22Rv1 (cell line): ENCODE results near the gene GPR35.

Source experiments
- H3K27ac ChIP-seq: fragments of 450-650 bp; 2 replicates; pipeline ENCODE4 v1.5.1; 2017
- CTCF ChIP-seq: fragments of 450-650 bp; IDR thresholded peaks from 2 replicates; pipeline ENCODE4 v1.5.1; 2017; ENCODE audit warnings: mild to moderate bottlenecking
- ZFX ChIP-seq: fragments of 450-650 bp; IDR thresholded peaks from 2 replicates; pipeline ENCODE4 v1.6.1; 2017; ENCODE audit warnings: antibody characterized with exemption, borderline replicate concordance

The GPR35 gene

GRCh38 chr2:240594511-240595380, 30.5 kb upstream of the GPR35 start:
- H3K27ac ChIP-seq: no peak overlapping the region

GRCh38 chr2:240595381-240596079, 29.8 kb upstream of the GPR35 start:
- TF ChIP-seq ZFX: no peak
- peak; percentile 51 for TF ChIP-seq CTCF
- no peak overlapping the region for H3K27ac ChIP-seq

More at GRCh38 chr2:240594511-240595380, 30.5 kb upstream of the GPR35 start:
- TF ChIP-seq ZFX (no peak), CTCF (no peak)

- no peak overlapping the region for H3K27ac ChIP-seq
- no peak for TF ChIP-seq ZFX
- TF ChIP-seq CTCF: no peak
Measured at GRCh38 chr2:240596080-240596460, 29.2 kb upstream of the GPR35 start.

- no peak overlapping the region for H3K27ac ChIP-seq
- TF ChIP-seq CTCF (no peak), ZFX (no peak)
Measured at GRCh38 chr2:240596491-240596931, 28.8 kb upstream of the GPR35 start.

GRCh38 chr2:240597054-240597418, 28.2 kb upstream of the GPR35 start:
- TF ChIP-seq CTCF (no peak), ZFX (no peak)
- no peak overlapping the region for H3K27ac ChIP-seq

GRCh38 chr2:240597419-240598181, 27.7 kb upstream of the GPR35 start:
- no peak for TF ChIP-seq CTCF
- TF ChIP-seq ZFX: no peak
- H3K27ac ChIP-seq: no peak overlapping the region
